Nephron (organoid): Measurements from ENCODE around the gene TMTC1.
A peak's percentile ranks its signal among the peaks of the same experiment; 100 is the strongest.

Experiments
- H3K27ac Mint-ChIP-seq, 3 experiments: 2 replicates each; pipeline ENCODE4 v1.8.0; 2020; ENCODE audit warnings: mixed read lengths in 3 of 3, mild to moderate bottlenecking in 2 of 3, moderate library complexity in 1 of 3
- H3K27me3 Mint-ChIP-seq: 2 replicates; pipeline ENCODE4 v1.8.0; 2021; ENCODE audit warnings: low read depth, mild to moderate bottlenecking, moderate library complexity, mixed read lengths
- H3K36me3 Mint-ChIP-seq: 2 replicates; pipeline ENCODE4 v1.8.0; 2020; ENCODE audit warnings: low read depth, mixed read lengths
- H3K4me1 Mint-ChIP-seq: 2 replicates; pipeline ENCODE4 v1.8.0; 2020; ENCODE audit warnings: mixed read lengths
- H3K4me3 Mint-ChIP-seq, 3 experiments: 2 replicates each; pipeline ENCODE4 v1.8.0; 2020; ENCODE audit warnings: mild to moderate bottlenecking in 3 of 3, mixed read lengths in 3 of 3, moderate library complexity in 2 of 3
- H3K9me3 Mint-ChIP-seq: 2 replicates; pipeline ENCODE4 v1.8.0; 2020; ENCODE audit warnings: mixed read lengths
- TF ChIP-seq, protein P1 (sequence below), 3 experiments: fragments of 200-600 bp; sonication (generic); IDR thresholded peaks; one replicate each; pipeline ENCODE4 v1.5.0; 2021; ENCODE audit warnings: antibody characterized with exemption in 3 of 3; ENCODE audit not compliant: unreplicated experiment in 3 of 3

TMTC1 gene

DNA sequence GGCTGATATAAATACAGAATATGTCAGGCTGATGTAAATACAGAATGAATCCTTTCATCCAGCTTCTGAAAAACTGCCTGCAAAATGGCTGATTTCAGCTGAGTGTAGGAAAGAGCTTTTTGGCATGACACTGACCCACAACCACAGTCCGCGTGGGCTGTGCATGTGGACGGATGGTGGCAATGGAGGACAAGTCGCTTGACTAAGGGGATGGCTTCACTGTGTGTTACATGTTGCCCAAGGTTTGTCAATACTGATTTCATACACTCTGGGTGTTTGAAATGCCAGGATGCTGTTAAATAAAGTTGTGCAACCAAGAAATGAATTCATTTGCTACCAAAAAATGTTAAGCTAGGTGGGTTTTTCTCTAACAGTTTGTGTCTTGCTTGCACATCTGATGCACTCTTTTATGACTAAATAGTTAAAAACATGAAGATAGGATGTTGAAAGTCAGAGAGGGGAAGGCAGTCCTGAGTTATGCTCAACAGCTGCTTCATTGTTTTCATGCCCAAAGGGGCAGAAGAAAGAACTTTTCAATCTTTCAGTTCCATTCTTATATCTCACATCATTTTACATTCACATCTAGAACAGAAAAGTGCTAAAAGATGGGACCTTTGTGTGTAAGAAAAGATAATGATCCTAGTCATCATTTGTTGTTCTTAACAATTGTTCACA, 249.8 kb downstream of the TMTC1 start:
- H3K4me1 Mint-ChIP-seq = peaks cover 50% of the 10 kb centered on the region
- H3K27me3 Mint-ChIP-seq = no peaks in the 10 kb centered on the region
- TF ChIP-seq, protein P1, sequence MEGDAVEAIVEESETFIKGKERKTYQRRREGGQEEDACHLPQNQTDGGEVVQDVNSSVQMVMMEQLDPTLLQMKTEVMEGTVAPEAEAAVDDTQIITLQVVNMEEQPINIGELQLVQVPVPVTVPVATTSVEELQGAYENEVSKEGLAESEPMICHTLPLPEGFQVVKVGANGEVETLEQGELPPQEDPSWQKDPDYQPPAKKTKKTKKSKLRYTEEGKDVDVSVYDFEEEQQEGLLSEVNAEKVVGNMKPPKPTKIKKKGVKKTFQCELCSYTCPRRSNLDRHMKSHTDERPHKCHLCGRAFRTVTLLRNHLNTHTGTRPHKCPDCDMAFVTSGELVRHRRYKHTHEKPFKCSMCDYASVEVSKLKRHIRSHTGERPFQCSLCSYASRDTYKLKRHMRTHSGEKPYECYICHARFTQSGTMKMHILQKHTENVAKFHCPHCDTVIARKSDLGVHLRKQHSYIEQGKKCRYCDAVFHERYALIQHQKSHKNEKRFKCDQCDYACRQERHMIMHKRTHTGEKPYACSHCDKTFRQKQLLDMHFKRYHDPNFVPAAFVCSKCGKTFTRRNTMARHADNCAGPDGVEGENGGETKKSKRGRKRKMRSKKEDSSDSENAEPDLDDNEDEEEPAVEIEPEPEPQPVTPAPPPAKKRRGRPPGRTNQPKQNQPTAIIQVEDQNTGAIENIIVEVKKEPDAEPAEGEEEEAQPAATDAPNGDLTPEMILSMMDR (IDR thresholded peaks at IDR 0.05; ENCODE audit: unreplicated experiment in 3 of 3) = no peak
- H3K4me3 Mint-ChIP-seq = no peak overlapping the region
- H3K9me3 Mint-ChIP-seq = no peaks in the 10 kb centered on the region
- peak overlapping the region in 2 of 3 experiments; percentile 30 for H3K27ac Mint-ChIP-seq
- H3K36me3 Mint-ChIP-seq = no peaks in the 10 kb centered on the region

DNA sequence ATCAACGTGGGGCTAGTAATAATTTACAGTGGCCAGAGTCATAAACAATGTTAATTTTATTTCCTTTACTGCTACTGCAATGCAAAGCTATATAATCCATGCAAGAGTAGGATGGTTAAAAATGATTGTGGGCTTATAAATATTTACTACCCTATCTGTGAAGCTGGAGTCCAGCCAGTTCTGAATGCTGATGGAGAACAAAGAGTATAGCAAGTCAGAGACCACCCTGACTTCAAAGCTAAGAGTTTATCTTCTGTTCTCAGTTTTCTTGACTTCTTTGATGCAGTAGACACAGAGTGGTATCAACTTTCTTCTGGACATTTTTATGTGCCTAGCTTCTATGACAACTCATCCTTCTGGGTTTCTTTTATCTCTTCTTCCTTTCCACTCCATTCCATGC, 252.3 kb downstream of the TMTC1 start:
- no peaks in the 10 kb centered on the region for H3K27me3 Mint-ChIP-seq
- H3K4me1 Mint-ChIP-seq = peaks cover 58% of the 10 kb centered on the region
- peak overlapping the region in 1 of 3 experiments; percentile 11 for H3K27ac Mint-ChIP-seq
- H3K36me3 Mint-ChIP-seq = no peaks in the 10 kb centered on the region
- TF ChIP-seq, protein P1 (IDR thresholded peaks at IDR 0.05; ENCODE audit: unreplicated experiment in 3 of 3) = no peak
- H3K9me3 Mint-ChIP-seq = no peaks in the 10 kb centered on the region
- no peak overlapping the region for H3K4me3 Mint-ChIP-seq

DNA sequence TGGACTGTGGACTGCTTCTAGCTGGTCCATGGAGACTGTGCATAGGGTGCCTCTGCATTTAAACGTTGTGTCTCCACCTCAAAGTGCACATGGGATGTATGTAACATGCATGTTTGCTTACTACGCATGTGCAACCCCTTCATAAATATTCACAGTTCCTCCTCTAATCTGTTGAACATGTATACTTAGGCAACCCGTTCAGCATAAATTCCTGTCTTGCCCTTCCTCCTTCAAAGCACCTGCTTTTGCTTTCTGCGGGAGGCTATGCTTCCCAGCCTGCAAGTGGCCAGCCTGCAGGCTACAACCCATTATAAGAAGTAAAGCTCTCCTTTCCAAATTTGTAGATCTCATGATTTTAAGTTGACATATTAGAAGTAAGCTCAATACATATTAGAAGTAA, 253.3 kb downstream of the TMTC1 start:
- Mint-ChIP-seq H3K27me3 (no peaks in the 10 kb centered on the region), H3K4me3 (no peak overlapping the region), H3K27ac (peak overlapping the region in 1 of 3 experiments; percentile 24), H3K9me3 (no peaks in the 10 kb centered on the region), H3K4me1 (peaks cover 54% of the 10 kb centered on the region), H3K36me3 (no peaks in the 10 kb centered on the region)
- TF ChIP-seq, protein P1 (IDR thresholded peaks at IDR 0.05; ENCODE audit: unreplicated experiment in 3 of 3) = no peak

DNA sequence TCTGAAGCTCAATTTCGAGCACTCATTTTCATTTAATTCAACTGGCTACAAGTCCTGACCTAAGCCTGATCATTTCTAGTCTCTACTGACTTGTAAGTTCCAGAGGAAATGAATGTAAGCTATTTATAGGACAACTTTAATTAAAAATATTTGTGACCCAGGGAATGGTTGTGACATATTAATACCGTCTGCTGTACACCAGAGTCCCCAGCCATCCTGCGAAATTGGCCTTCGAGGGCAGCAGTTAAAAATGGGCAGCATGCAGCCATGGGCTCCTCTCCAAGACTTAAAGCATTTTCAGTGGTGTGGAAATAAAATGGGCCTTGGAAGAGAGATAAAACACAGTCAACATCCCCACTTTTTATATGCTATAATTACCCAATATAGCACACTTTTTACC, 255.6 kb downstream of the TMTC1 start:
- TF ChIP-seq, protein P1 (IDR thresholded peaks at IDR 0.05; ENCODE audit: unreplicated experiment in 3 of 3) = no peak
- Mint-ChIP-seq H3K9me3 (no peaks in the 10 kb centered on the region), H3K4me1 (peaks cover 36% of the 10 kb centered on the region), H3K4me3 (no peak overlapping the region), H3K36me3 (no peaks in the 10 kb centered on the region), H3K27ac (no peak overlapping the region), H3K27me3 (no peaks in the 10 kb centered on the region)

DNA sequence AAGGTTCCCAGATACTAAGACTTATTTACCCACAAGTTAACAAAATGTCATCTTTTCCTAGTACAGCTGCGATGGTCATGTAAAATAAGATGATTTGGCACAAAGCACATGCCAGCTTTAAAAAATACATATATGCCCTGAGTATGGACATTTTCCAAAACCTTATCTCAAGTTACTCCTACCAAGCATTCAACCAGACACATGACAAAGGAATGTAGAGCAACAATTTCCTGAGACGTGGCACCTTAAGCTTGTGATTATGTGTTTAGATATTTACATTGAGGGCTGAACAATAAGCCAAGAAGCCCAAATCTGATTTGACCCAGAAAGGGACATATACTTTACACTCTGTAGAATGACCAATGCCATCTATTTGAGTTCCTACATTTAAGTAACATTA, 261.8 kb downstream of the TMTC1 start:
- no peaks in the 10 kb centered on the region for H3K36me3 Mint-ChIP-seq
- no peak overlapping the region for H3K27ac Mint-ChIP-seq
- no peaks in the 10 kb centered on the region for H3K9me3 Mint-ChIP-seq
- TF ChIP-seq, protein P1 (IDR thresholded peaks at IDR 0.05; ENCODE audit: unreplicated experiment in 3 of 3) = no peak
- peaks cover 17% of the 10 kb centered on the region for H3K4me1 Mint-ChIP-seq
- no peak overlapping the region for H3K4me3 Mint-ChIP-seq
- no peaks in the 10 kb centered on the region for H3K27me3 Mint-ChIP-seq

DNA sequence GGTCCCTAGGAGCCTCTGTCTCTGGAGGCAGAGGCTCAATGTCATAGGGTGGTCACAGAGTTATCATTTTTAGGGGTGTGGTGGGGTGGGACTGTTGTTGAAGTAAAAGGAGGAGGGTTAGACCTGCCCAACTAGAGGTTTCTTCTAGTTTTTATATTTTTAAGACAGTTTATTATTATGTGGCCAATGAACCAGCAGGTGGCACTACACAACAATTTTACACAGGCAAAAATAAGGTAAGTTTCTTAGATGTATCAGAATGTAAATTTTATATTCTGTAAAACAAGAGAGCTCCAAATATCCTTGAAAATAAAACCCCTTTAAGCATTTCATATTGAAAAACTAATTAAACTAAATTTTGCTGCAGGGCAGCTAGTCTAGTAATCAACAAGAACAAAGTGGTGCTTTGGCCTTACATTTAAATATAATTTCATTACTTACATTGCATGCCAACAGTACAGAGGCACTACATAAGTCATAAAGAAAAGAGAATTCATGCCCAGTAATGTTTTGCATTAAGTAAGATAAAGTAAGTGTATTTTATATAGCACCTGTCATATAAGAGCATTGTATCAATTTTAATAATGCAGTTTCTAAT, 264.1 kb downstream of the TMTC1 start:
- Mint-ChIP-seq H3K27ac (peak overlapping the region in 2 of 3 experiments; percentile 18 to 66), H3K36me3 (no peaks in the 10 kb centered on the region), H3K4me3 (no peak overlapping the region), H3K4me1 (peaks cover 17% of the 10 kb centered on the region), H3K9me3 (no peaks in the 10 kb centered on the region), H3K27me3 (no peaks in the 10 kb centered on the region)
- TF ChIP-seq, protein P1 (IDR thresholded peaks at IDR 0.05; ENCODE audit: unreplicated experiment in 3 of 3) = peak; percentile 67 to 74 (median 70)
